Left renal cortex interstitium (tissue), 4 donors: Measurements from ENCODE around the gene GDF10. TPM values are rescaled to one million over a fixed set of nuclear protein-coding genes. Genes with fewer than 3 reads are reported as not detected.

Experiments used
- DNase-seq, 4 donors: peaks; one replicate each; pipeline ENCODE4 v3.0.0-alpha.2; 2013; ENCODE audit warnings: low read depth in 4 of 4, low spot score in 2 of 4, missing footprints in 1 of 4
- polyA plus RNA-seq, 4 donors: library from polyadenylated mRNA; unstranded; fragments of 120-200 nt; gene quantifications; one replicate each; pipeline ENCODE4 v1.2.1, GENCODE V29; 2013; ENCODE audit not compliant: insufficient read length in 4 of 4

GDF10 gene
- polyA plus RNA-seq, 4 donors = 1.2 to 3.1 (median 1.8) TPM

DNA sequence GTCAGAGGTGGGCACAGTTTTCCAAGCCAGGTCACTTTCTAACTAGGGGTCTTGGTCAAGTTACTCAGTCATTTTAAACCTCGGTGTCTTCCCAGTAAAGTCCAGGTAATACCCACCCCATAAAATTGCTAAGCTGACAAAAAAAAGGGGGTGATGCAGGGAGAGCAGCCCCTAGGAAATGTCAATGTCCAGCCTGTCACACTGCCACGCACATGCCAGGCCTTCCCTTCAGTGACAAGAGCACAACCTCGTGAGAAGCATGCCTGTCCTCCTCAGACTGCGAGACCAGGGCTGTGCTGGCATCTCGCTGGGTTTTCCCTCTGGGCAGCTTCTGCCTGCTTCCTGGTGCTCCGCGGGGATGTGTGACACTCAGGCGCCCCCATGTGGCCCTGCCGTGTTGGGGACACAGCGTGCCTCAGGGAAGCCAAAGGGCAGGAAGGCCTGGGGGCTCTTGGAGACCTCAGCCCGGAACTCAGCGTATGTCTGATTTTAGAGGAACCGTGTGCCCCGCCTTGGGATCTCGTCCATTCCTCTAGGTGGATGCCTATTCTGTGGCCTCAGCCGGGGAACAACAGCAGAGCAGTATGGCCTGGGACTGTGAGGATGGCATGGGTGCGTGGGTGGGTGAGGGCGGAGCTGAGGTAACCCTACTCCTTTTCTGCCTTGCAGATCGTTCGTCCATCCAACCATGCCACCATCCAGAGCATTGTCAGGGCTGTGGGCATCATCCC is 12.1 kb downstream of the GDF10 start:
- DNase-seq = no peak

GRCh38 chr10:47312663-47312995 is 12.6 kb downstream of the GDF10 start:
- no peak for DNase-seq

DNA sequence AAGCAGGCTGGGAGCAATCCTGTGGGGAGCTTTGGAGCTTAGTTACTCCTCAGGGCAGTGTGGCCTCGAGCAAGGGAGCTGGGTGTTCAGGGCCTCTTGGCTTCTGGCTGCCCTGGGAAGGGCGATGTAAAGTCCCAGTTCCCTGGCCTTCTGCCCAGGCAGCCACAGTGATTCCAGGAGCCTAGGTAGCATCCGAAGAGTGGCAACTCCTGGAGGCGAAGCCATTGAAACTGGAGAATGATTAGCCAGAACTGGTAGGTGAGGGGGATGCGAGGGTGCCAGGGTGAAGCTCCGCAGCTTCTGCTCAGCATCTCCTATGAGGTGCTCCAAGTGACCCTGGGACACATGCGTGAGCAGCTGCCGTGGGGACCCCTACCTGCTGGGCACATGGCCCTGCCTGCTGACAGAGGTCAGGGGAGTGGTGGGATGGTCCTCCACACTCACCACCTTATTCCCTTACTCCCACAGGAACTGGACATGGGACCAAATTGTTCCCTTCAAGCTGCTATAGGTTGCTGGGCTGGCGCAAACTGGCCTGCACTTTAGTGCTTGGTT is 14.5 kb downstream of the GDF10 start:
- DNase-seq = no peak

DNA sequence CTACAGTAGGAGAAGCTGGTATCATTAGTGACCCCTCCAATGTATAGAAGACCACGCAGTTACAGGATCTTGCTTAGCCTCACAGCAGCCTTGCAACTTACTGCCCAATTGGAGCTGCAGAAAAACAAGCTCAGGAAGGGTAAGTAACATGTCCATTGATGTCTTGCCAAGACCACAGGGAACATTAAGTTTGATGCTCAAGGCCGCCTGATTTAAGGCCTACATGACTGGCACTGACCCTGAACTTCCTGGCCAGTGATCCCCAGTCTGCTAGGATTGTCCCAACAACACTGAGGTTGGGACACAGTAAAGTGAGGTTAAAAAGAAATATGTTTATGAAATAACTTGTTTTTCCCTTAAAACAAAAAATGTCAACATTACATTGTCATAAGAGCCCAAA is 15.4 kb downstream of the GDF10 start:
- DNase-seq = no peak

DNA sequence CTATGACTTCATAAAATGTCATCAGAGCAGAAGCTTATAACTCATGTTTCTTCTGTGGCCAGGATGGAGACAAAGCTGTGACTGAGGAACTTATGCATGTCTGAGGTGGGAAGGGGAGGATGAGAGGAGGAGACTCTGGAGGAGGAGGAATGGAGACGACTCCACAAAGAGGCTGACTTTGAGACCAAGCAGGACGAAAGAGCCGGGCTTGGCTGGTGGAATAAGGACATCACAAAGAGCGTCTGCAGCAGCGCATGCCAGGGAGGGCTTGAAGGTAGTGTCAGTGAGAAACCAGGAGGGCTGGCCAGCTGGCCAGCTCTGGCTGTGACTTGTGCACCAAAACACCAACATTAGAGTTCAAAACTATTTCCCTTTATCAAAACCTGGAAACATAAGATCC is 16.1 kb downstream of the GDF10 start:
- DNase-seq = no peak

DNA sequence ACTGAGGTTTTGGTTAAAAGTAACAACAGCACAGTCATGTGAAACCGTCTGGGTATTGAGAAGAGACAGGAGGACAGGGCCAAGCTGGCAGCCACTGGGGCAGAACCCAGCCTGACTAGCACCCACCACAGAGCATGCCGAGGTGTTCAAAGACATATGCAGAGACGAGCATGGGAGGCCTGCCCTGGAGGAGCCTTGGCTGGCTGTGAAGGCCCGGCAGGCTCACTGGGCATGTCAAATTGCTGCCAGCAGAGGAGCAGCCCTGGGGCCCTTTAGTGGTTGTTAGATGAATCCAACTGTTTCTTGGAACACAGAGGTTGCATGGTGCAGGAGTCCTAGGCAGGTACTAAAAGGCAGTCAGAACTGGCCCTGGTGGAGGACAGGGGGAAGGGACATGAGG is 17.3 kb downstream of the GDF10 start:
- no peak for DNase-seq

- DNase-seq = no peak
Measured at GRCh38 chr10:47318706-47319105, 18.7 kb downstream of the GDF10 start.

DNA sequence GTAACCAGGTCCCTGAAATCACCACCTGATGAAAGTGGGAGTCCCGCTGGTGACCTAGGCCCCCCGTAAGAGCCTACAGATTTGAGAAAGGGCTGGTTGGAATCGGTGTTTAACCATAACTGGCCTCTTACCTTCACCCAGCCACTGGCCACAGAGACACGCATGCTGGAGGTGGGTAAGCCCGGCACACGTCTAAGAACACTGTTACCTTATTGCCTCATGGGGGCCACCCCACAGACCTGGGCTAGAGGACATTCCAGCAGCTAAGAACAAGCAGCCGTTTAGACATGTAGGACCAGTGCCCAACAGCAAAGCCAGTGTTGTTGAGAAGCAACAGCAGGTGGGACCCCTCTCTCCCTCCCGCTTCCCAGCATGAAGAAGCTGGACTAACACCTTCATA is 19.8 kb downstream of the GDF10 start:
- no peak for DNase-seq

GRCh38 chr10:47320812-47321211 is 20.8 kb downstream of the GDF10 start:
- no peak for DNase-seq

DNA sequence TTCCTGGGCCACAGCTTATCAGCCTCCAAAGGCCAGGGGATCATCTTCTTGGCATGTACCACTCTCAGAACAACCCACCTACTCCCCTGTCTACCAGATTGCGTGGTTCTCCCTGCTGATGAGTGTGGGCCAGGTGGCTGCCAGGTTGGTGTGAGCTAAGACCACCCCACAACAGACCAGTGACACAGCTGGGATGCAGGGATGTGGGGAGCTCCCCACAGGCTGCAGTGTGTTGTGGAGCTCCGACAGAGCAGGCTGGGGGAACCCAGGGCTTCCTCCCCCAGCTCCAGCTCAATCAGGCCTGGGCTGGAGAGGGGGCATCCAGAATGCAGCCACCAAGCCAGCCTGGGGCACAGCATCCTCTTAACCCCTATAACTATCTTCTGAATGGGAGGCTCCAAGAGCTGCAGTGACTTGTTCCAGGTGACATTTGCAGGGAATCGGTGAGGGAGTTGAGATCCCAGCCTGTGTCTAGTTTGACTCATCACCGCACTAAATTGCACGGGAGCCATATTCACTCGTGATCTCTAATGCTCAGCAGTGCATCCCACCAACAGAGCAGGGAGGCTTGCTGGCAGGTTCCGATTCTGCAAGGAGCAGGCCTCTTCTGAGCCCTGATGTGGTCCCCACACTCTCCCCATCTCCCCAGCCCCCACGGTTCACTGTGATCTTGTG is 21.7 kb downstream of the GDF10 start:
- DNase-seq = no peak

DNA sequence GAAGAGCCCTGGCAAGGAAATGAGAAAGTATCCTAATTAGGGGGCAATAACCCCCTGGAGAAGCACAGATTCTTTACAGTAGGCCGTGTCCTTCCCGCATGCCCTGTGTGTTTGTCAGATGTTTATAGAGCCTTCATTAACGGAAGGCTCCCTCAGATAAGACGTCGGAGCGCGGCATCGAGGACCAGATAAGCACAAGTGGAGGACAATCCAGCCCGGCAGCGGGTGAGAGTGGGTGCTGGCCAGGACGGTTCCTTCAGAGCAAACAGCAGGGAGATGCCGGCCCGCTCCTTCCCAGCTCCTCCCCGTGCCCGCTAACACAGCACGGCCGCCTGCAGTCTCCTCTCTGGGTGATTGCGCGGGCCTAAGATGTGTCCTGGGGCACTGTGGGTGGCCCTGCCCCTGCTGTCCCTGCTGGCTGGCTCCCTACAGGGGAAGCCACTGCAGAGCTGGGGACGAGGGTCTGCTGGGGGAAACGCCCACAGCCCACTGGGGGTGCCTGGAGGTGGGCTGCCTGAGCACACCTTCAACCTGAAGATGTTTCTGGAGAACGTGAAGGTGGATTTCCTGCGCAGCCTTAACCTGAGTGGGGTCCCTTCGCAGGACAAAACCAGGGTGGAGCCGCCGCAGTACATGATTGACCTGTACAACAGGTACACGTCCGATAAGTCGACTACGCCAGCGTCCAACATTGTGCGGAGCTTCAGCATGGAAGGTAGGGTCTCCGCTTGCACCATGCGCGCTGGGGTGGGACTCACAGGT is 22.5 kb downstream of the GDF10 start, which contains the start of gene GDF2:
Gene GDF2 (plus strand): TSS at position 155 of the 762 bp plus-strand sequence. CDS start 215 bp downstream, at position 370.
- no peak for DNase-seq

- no peak for DNase-seq
Measured at GRCh38 chr10:47323087-47323486, 23.1 kb downstream of the GDF10 start.

DNA sequence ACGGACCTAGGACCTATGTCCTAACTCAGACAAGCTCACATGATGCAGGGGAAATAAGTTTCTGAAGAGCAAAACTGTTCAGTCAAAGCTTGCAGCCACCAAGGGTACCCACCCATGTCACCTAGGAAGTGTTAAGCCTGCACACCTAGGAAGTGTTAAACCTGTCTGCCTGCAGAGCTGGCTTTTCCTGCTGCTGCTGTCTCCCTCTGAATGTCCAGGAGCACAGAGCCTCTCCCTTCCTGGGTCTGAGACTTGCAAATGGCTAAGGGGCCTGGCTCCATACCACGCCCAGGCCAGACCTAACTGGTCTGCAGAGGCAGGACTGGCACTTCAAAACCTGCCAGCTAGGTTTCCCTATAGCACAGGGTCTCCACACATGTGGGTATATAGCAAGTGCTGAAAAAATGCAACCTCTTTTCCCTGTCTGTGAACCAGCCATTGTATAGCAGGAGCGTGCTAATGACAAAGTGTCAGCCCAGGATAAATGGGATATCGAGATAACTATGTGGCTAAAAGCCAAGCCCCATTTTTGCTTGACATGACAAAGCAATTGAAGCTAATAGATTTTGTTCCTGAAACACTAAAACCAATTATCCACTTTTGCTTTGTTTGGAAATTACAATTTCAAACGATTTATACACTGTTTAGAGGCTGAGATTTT is 23.8 kb downstream of the GDF10 start:
- no peak for DNase-seq

- no peak for DNase-seq
Measured at GRCh38 chr10:47325303-47326291, 25.6 kb downstream of the GDF10 start.

GRCh38 chr10:47326306-47326926 is 26.4 kb downstream of the GDF10 start:
- no peak for DNase-seq

DNA sequence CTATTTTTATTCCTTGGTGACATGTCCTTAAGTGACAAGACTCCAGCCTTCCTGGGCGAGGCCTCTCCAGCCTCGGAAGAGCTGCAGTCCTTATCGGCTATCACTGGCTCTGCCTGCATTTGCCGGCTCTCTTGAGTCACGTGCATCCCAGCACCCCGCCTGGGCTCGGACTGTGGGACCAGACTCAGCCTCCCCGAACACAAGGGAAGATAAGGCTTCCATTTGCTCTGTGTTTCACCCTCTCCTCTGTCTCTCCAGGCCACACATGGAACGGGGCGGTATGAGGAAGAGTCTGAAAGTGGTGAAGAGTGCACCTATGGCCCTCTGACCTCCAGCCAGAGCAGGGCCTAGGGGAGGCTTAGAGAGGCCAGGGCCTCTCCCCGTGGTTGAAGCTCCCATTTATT is 26.9 kb downstream of the GDF10 start:
- DNase-seq = no peak

GRCh38 chr10:47329855-47330254 is 29.9 kb downstream of the GDF10 start:
- DNase-seq = no peak

DNA sequence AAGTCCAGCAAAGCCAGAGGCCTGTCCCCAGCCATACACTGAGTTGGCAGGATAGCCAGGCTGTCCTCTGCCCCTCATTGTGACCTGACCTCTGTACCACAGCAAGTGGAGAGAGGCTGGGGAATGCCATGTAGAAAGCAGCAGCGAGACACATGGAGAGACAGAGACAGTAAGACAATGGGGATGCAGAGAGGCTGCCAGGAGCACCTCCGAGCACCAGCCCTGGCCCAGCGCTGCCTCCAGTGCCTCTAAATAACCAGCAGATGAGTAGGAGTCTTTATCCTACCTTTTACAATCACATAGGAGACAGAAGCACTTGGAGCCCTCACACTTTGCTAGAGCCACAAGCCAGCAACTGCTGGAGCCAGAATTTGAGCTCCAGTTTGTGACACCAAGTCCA is 30.4 kb downstream of the GDF10 start:
- DNase-seq = no peak

- no peak for DNase-seq
Measured at GRCh38 chr10:47330804-47331203, 30.8 kb downstream of the GDF10 start.
